Gastroesophageal sphincter (tissue), 4 donors: ENCODE data around the gene ZNF774. TPM values are rescaled to one million over a fixed set of nuclear protein-coding genes. Genes with fewer than 3 reads are reported as not detected.
"Not testable (repeated sequence)": the region's sequence is repeated elsewhere in the genome, so short reads cannot be mapped to it uniquely, and the experiment has no call there.

ENCODE experiments used
- ATAC-seq: fragments of 150-250 bp; one replicate; pipeline ENCODE4 v1.9.1; 2016; ENCODE audit warnings: mild to moderate bottlenecking, moderate library complexity
- H3K27ac ChIP-seq, 4 donors: fragments of 200-600 bp; sonication (generic) in 3 of 4; 1 replicate in 3 of 4; 2 replicates in 1 of 4; pipeline ENCODE4 v1.5.1; 2016 to 2019
- H3K27me3 ChIP-seq: fragments of 200-600 bp; sonication (generic); one replicate; pipeline ENCODE4 v1.5.1; 2019
- H3K36me3 ChIP-seq, 2 donors: fragments of 200-600 bp; sonication (generic); one replicate each; pipeline ENCODE4 v1.5.1; 2019; ENCODE audit warnings: control low read depth in 1 of 2
- H3K4me1 ChIP-seq, 3 donors: fragments of 200-600 bp; sonication (generic); 1 replicate in 2 of 3; 2 replicates in 1 of 3; pipeline ENCODE4 v1.5.1; 2016 to 2019; ENCODE audit warnings: control low read depth in 2 of 3
- H3K4me3 ChIP-seq, 2 donors: fragments of 200-600 bp; sonication (generic); one replicate each; pipeline ENCODE4 v1.5.1; 2019; ENCODE audit warnings: mild to moderate bottlenecking in 1 of 2, moderate library complexity in 1 of 2
- H3K9me3 ChIP-seq, 3 donors: fragments of 200-600 bp; sonication (generic); one replicate each; pipeline ENCODE4 v1.5.1; 2017 to 2019; ENCODE audit warnings: control low read depth in 2 of 3
- CTCF ChIP-seq, 4 experiments: fragments of 200-600 bp in 2 of 4; fragments of 450-650 bp in 2 of 4; sonication (generic) in 1 of 4; IDR thresholded peaks; one replicate each; pipeline ENCODE4 v1.5.1; 2017 to 2019; ENCODE audit warnings: antibody characterized with exemption in 4 of 4, mild to moderate bottlenecking in 2 of 4, moderate library complexity in 2 of 4
- EP300 ChIP-seq: sonication (generic); formaldehyde crosslinking; IDR thresholded peaks from one replicate; pipeline ENCODE4 v1.6.1; 2017; ENCODE audit warnings: antibody characterized with exemption, mild to moderate bottlenecking
- POLR2A ChIP-seq, 2 donors: fragments of 450-650 bp; IDR thresholded peaks; one replicate each; pipeline ENCODE4 v1.6.1; 2017; ENCODE audit warnings: antibody characterized with exemption in 2 of 2, mild to moderate bottlenecking in 2 of 2, moderate library complexity in 1 of 2
- POLR2AphosphoS5 ChIP-seq: sonication (generic); formaldehyde crosslinking; IDR thresholded peaks from one replicate; pipeline ENCODE4 v1.6.1; 2017; ENCODE audit warnings: antibody characterized with exemption
- WGBS, 2 donors: methylation state at CpG; one replicate each; pipeline ENCODE4 v1.1.5; 2018; ENCODE audit warnings: low coverage in 1 of 2; 5-methylcytosine and 5-hydroxymethylcytosine counted together
- total RNA-seq, 4 donors: library from RNA; depleted of rRNA; stranded (reverse); fragments of >200 nt; gene quantifications; one replicate each; pipeline ENCODE4 v1.1.0, GENCODE V29; 2016

ZNF774 gene
- total RNA-seq: 10 to 100 TPM in 1 of 4 donors, 1 to 10 TPM in 2, under 1 TPM in 1; 0.78 to 17.2 (median 1.1) TPM

- Histone ChIP-seq H3K9me3 (no peaks in the 10 kb centered on the region), H3K4me3 (peak within 1 kb of the TSS; percentile 77 to 87), H3K36me3 (no peaks in the 10 kb centered on the region), H3K4me1 (peaks cover 0 to 13% (median 0%) of the 10 kb centered on the region in 3 donors), H3K27ac (peak within 1 kb of the TSS in 3 of 4 donors; percentile 72 to 77 (median 76)), H3K27me3 (no peaks in the 10 kb centered on the region)
- TF ChIP-seq EP300 (no peak), POLR2AphosphoS5 (peak; percentile 42), POLR2A (IDR thresholded peaks at IDR 0.05) (peak; percentile 23 to 52), CTCF (IDR thresholded peaks at IDR 0.05) (no peak)
- peak; percentile 99 for ATAC-seq
- 0 to 4% methylated on average over 6 to 9 of the region's 53 CpGs for WGBS, 2 donors
Measured at GRCh38 chr15:90352107-90352893, at the start of gene ZNF774. Gene ZNF774, plus strand, starts transcription at chr15:90352284. Its CDS starts 2,377 bp downstream, at chr15:90354661.

- H3K36me3 ChIP-seq, ATAC-seq: not testable (repeated sequence)
- WGBS, 2 donors: 92% methylated on average over 13 of the region's 14 CpGs; no CpG with 5 or more reads in 1 of the 2 donors
Measured at GRCh38 chr15:90305355-90305754, 46.7 kb upstream of the ZNF774 start.

GRCh38 chr15:90305932-90306331, 46.2 kb upstream of the ZNF774 start:
- Histone ChIP-seq H3K27me3 (no peaks in the 10 kb centered on the region), H3K36me3 (no peaks in the 10 kb centered on the region), H3K4me1 (peaks cover 0 to 8% (median 6%) of the 10 kb centered on the region in 3 donors), H3K27ac (no peak overlapping the region), H3K9me3 (no peaks in the 10 kb centered on the region), H3K4me3 (no peak overlapping the region)
- WGBS, 2 donors: 79 to 81% methylated on average over 3 of the region's 3 CpGs
- ATAC-seq: no peak
- no peak for TF ChIP-seq CTCF (IDR thresholded peaks at IDR 0.05)
- no peak for TF ChIP-seq EP300
- no peak for TF ChIP-seq POLR2A (IDR thresholded peaks at IDR 0.05)
- TF ChIP-seq POLR2AphosphoS5: no peak

More at GRCh38 chr15:90305355-90305754, 46.7 kb upstream of the ZNF774 start:
- not testable (repeated sequence) for H3K9me3 ChIP-seq, H3K27me3 ChIP-seq, H3K27ac ChIP-seq, H3K4me1 ChIP-seq, H3K4me3 ChIP-seq

GRCh38 chr15:90306560-90306959, 45.5 kb upstream of the ZNF774 start:
- WGBS, 2 donors: 45 to 46% methylated on average over 5 to 6 of the region's 6 CpGs
- H3K36me3 ChIP-seq: no peaks in the 10 kb centered on the region
- H3K4me3 ChIP-seq: no peak overlapping the region
- no peak for ATAC-seq
- H3K4me1 ChIP-seq: peaks cover 0 to 1% (median under 1%) of the 10 kb centered on the region in 3 donors
- TF ChIP-seq CTCF (IDR thresholded peaks at IDR 0.05): no peak
- TF ChIP-seq POLR2A (IDR thresholded peaks at IDR 0.05): no peak
- no peak for TF ChIP-seq EP300
- no peak for TF ChIP-seq POLR2AphosphoS5
- H3K9me3 ChIP-seq: no peaks in the 10 kb centered on the region
- H3K27me3 ChIP-seq: no peaks in the 10 kb centered on the region
- no peak overlapping the region for H3K27ac ChIP-seq

GRCh38 chr15:90307661-90308060, 44.4 kb upstream of the ZNF774 start:
- no peaks in the 10 kb centered on the region for H3K27me3 ChIP-seq
- H3K36me3 ChIP-seq: no peaks in the 10 kb centered on the region
- no peak for TF ChIP-seq POLR2A (IDR thresholded peaks at IDR 0.05)
- no peak for TF ChIP-seq CTCF (IDR thresholded peaks at IDR 0.05)
- no peak for TF ChIP-seq POLR2AphosphoS5
- no peak for TF ChIP-seq EP300
- H3K27ac ChIP-seq: no peak overlapping the region
- H3K4me3 ChIP-seq: no peak overlapping the region
- WGBS, 2 donors: 84% methylated on average over 2 of the region's 2 CpGs; no CpG with 5 or more reads in 1 of the 2 donors
- no peak for ATAC-seq
- H3K9me3 ChIP-seq: no peaks in the 10 kb centered on the region
- H3K4me1 ChIP-seq: no peaks in the 10 kb centered on the region
